ENCODE data around the gene ANAPC2. TPM values are rescaled to one million over a fixed set of nuclear protein-coding genes. Genes with fewer than 3 reads are reported as not detected.
A peak's percentile ranks its signal among the peaks of the same experiment; 100 is the strongest.

Gene ANAPC2
- total RNA-seq, 4 donors from 2014 or later, result 24.8 to 99.8 (median 54.9) TPM

DNA sequence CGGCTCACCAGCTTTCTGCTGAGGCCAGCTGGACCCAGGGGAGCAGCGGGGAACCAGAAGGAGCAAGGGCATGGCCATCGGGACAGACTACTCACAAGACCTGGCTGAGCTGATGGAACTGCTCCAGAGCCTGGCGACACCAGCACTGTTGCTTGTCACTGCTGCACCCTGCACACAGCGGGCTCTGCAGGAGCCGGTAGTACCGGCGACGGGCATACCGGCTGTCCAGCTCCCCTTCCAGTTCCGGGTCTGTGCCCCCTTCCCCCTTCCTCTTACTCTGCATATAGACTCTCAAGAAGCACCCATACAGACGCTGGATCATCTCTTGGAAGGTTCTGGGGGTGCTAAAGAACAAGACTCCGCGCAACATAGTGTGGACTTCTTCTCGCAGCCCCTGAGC is 974 bp downstream of the ANAPC2 start:
- no peak for DNase-seq (ENCODE audit: low spot score in 2 of 2)
- Histone ChIP-seq H3K27ac (no peak overlapping the region), H3K27me3 (no peaks in the 10 kb centered on the region), H3K36me3 (peaks cover 65% of the 10 kb centered on the region), H3K9me3 (no peaks in the 10 kb centered on the region), H3K4me1 (peaks cover 45% of the 10 kb centered on the region), H3K4me3 (peak overlapping the region; percentile 94)
- 76% methylated on average over 5 of the region's 15 CpGs for WGBS
- TF ChIP-seq, protein P1, sequence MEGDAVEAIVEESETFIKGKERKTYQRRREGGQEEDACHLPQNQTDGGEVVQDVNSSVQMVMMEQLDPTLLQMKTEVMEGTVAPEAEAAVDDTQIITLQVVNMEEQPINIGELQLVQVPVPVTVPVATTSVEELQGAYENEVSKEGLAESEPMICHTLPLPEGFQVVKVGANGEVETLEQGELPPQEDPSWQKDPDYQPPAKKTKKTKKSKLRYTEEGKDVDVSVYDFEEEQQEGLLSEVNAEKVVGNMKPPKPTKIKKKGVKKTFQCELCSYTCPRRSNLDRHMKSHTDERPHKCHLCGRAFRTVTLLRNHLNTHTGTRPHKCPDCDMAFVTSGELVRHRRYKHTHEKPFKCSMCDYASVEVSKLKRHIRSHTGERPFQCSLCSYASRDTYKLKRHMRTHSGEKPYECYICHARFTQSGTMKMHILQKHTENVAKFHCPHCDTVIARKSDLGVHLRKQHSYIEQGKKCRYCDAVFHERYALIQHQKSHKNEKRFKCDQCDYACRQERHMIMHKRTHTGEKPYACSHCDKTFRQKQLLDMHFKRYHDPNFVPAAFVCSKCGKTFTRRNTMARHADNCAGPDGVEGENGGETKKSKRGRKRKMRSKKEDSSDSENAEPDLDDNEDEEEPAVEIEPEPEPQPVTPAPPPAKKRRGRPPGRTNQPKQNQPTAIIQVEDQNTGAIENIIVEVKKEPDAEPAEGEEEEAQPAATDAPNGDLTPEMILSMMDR (IDR thresholded peaks at IDR 0.05), result no peak
- TF ChIP-seq POLR2AphosphoS5 (IDR thresholded peaks at IDR 0.05) (no peak), POLR2A (IDR thresholded peaks at IDR 0.05) (no peak), EP300 (IDR thresholded peaks at IDR 0.05) (no peak)

DNA sequence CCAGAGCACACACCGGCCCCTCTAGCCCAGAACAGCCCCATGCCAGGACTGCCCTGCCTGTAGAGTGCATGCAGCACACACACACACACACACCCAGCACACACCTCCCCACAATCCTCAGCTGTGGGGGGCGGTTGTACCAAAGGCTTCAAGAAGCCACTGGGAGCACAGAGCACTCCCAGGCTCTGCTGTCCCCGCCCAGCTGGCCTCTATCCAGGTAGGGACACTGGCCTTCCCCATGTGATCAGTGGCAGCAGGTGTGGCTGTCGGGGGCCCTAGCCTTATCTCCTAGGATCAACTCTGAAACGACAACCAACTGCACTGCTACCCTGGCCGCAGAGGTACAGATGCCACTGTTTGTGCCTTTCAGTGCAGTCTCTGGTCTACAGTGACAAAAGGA is 2.0 kb downstream of the ANAPC2 start:
- WGBS, result 83% methylated on average over 5 of the region's 6 CpGs
- no peaks in the 10 kb centered on the region for H3K27me3 ChIP-seq
- TF ChIP-seq POLR2A (IDR thresholded peaks at IDR 0.05), result no peak
- no peak for TF ChIP-seq EP300 (IDR thresholded peaks at IDR 0.05)
- TF ChIP-seq, protein P1 (IDR thresholded peaks at IDR 0.05), result no peak
- TF ChIP-seq POLR2AphosphoS5 (IDR thresholded peaks at IDR 0.05), result no peak
- H3K4me1 ChIP-seq, result peaks cover 45% of the 10 kb centered on the region
- H3K9me3 ChIP-seq, result no peaks in the 10 kb centered on the region
- no peak overlapping the region for H3K4me3 ChIP-seq
- no peak overlapping the region for H3K27ac ChIP-seq
- DNase-seq (ENCODE audit: low spot score in 2 of 2), result no peak
- peaks cover 65% of the 10 kb centered on the region for H3K36me3 ChIP-seq

DNA sequence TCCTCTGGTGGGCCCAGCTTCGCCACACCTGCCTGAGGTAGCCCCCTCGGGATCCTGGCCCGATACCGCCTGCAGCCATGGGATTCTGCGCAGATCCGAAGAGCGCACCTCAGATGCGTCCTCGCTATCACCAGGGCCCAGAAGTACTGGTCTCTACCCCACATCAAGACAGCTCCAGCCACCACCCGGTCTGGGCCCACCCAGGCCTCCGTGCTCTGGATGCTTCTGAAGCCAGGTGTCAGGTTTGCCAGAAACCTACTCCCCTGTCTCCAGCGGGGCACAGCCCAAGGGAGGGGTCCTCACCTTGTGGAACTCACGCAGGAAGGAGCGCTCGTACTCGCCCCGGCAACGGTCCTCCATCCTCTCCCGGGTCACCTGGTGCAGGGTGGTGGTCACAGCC is 2.4 kb downstream of the ANAPC2 start:
- 96% methylated on average over 14 of the region's 19 CpGs for WGBS
- peaks cover 65% of the 10 kb centered on the region for H3K36me3 ChIP-seq
- TF ChIP-seq POLR2AphosphoS5 (IDR thresholded peaks at IDR 0.05) (no peak), POLR2A (IDR thresholded peaks at IDR 0.05) (no peak), EP300 (IDR thresholded peaks at IDR 0.05) (no peak)
- TF ChIP-seq, protein P1 (IDR thresholded peaks at IDR 0.05), result no peak
- no peaks in the 10 kb centered on the region for H3K9me3 ChIP-seq
- peaks cover 44% of the 10 kb centered on the region for H3K4me1 ChIP-seq
- no peaks in the 10 kb centered on the region for H3K27me3 ChIP-seq
- H3K27ac ChIP-seq, result no peak overlapping the region
- no peak for DNase-seq (ENCODE audit: low spot score in 2 of 2)
- H3K4me3 ChIP-seq, result no peak overlapping the region

DNA sequence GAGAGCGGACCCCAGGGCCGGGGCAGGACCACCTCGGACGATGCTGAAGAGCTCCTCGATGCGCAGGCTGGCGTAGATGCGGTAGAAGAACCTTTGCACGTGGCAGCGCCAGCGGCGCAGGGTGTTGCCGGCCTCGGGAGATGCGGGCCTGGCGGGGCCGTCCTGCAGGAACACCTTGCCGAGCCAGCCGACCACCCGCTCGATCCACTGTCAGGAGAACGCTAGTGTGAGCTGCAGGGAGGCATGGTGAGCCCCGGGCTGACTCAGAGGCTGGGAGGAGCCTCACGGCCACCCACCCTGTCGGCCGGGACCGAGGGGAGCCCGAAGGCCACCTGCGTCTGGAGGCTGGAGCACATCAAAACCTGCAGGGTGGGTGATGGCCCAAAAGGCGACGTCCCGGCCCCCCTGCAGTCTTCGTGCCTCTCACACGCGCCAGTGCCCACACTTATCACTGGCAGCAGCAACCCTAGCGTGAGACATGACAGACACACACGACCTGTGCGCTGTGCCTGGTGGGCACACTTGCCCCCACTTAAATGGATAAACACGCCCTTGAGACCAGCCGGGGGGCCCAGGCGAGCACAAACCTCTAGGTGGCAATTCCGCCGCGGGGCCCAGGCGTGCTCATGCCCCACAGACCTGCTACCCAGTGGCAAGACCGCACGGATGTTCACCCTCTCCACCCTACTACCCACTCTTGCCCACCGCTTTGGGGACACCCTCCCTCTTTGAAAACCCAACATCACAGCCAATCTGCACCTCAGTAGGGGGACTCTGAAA is 3.3 kb downstream of the ANAPC2 start:
- peaks cover 65% of the 10 kb centered on the region for H3K36me3 ChIP-seq
- H3K9me3 ChIP-seq, result no peaks in the 10 kb centered on the region
- peaks cover 35% of the 10 kb centered on the region for H3K4me1 ChIP-seq
- no peak overlapping the region for H3K27ac ChIP-seq
- no peak overlapping the region for H3K4me3 ChIP-seq
- no peak for DNase-seq (ENCODE audit: low spot score in 2 of 2)
- TF ChIP-seq EP300 (IDR thresholded peaks at IDR 0.05) (no peak), POLR2AphosphoS5 (IDR thresholded peaks at IDR 0.05) (no peak), POLR2A (IDR thresholded peaks at IDR 0.05) (no peak)
- TF ChIP-seq, protein P1 (IDR thresholded peaks at IDR 0.05), result no peak
- no peaks in the 10 kb centered on the region for H3K27me3 ChIP-seq
- 92% methylated on average over 29 of the region's 48 CpGs for WGBS

DNA sequence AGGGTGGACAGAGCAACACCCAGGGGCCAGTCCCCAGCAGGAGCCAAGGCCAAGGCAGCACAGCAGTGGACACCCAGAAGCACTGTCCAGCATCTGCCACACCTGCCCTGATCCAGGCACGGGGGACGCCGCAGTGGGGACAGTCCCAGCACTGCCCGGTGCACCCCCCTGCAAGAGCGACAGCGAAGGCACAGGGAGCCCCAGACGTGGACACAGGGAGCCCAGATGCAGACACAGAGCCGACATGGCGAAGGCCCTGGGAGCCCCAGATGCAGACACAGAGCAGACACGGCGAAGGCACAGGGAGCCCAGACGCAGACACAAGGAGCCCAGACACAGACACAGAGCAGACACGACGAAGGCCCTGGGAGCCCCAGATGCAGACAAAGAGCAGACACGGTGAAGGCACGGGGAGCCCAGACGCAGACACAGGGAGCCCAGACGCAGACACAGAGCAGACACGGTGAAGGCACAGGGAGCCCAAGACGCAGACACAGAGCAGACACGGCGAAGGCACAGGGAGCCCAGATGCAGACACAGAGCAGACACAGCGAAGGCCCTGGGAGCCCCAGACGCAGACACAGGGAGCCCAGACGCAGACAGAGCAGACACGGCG is 4.3 kb downstream of the ANAPC2 start:
- Histone ChIP-seq H3K27ac (no peak overlapping the region), H3K9me3 (no peaks in the 10 kb centered on the region), H3K4me3 (no peak overlapping the region), H3K4me1 (peaks cover 25% of the 10 kb centered on the region), H3K27me3 (no peaks in the 10 kb centered on the region), H3K36me3 (peaks cover 72% of the 10 kb centered on the region)
- 89% methylated on average over 27 of the region's 27 CpGs for WGBS
- no peak for TF ChIP-seq POLR2AphosphoS5 (IDR thresholded peaks at IDR 0.05)
- no peak for TF ChIP-seq EP300 (IDR thresholded peaks at IDR 0.05)
- TF ChIP-seq, protein P1 (IDR thresholded peaks at IDR 0.05), result no peak
- no peak for TF ChIP-seq POLR2A (IDR thresholded peaks at IDR 0.05)
- no peak for DNase-seq (ENCODE audit: low spot score in 2 of 2)

All from suprapubic skin (tissue), 4 donors.